C4-2B (cell line): ENCODE measurements around the gene PPP2R5C.

ENCODE experiments used
- CTCF ChIP-seq: fragments of 450-650 bp; conservative IDR thresholded peaks from 2 replicates; pipeline ENCODE4 v1.5.1; 2017; ENCODE audit warnings: mild to moderate bottlenecking
- ZFX ChIP-seq: fragments of 450-650 bp; IDR thresholded peaks from 2 replicates; pipeline ENCODE4 v1.6.1; 2017

- TF ChIP-seq CTCF (no peak), ZFX (no peak)
Measured at GRCh38 chr14:101813833-101814232, 52.3 kb downstream of the PPP2R5C start.
